Pons (tissue), 1 donor: ENCODE measurements around the gene ANKMY1.

Experiments used
- DNase-seq: peaks from one replicate; pipeline ENCODE4 v3.0.0-alpha.2; 2016; ENCODE audit warnings: low spot score

The ANKMY1 gene

DNA sequence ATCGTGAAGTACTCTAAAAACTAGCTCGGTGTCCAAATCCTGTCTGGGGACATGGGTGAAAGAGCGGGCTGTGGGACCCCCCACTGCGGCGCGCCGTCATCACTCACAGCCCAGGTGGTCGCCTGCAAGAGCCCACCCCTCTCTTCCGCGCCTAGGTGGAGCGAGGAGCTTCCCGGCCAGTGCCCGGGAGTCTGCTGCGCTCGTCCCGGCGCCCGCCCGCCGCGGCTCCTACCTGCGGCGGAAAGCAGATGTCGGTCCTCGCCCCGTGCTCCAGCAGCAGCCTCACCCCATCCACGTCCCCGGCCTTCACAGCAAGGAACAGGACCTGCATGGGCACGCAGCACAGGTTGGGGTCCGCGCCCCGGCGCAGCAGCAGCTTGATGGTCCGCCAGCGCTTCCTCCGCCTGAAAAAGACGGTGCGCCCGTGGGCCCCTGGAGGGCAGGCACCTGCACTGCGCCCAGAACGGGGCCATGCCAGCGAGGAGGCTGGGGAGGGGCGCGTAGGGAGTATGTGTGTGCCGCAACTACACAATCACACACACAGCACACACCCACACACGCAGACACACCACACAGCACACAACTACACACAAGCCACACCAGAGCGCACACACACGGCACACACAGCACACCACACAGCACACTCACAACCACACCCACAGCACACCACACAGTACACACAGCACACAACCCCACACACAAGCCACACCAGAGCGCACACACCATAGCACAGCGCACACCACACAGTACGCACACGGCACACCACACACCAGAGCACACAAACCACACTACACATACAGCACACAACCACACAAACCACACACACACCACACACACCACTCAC, 37.4 kb downstream of the ANKMY1 start:
- no peak for DNase-seq

DNA sequence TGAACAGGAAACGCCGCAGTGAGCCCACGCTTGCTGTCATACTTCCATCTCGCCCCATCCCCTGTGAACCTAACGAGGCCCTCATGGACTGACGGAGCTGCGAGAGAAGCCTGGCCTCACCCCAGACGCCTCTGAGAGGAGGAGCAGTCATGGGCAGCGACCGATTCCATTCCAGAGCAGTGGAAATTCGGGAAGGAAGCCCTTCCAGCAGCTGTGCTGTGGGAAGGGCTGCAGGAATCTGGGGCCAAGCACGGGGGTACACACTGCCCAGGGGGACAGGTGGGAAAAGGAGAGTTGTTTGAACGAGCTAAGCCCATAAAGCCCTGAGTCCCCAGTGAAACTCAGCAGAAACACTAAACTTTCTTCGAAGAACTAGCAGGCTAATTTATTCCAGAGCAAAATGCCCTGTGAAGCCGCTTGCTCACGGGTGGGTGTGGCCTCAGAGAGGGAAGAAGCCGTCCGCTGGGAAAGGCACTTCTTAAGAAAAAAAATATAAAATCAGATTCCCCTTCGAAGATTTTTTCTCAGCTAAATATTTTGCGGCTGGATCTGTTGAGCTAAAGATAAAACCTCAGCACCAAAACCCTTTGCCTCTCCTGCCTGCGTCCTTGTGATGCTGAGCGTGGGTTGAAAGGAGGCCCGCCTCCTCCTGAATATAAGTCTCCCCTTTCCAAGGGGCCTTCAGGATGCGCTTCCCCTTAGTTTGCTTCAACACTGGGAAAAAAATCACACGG, 38.2 kb downstream of the ANKMY1 start:
- DNase-seq: no peak

DNA sequence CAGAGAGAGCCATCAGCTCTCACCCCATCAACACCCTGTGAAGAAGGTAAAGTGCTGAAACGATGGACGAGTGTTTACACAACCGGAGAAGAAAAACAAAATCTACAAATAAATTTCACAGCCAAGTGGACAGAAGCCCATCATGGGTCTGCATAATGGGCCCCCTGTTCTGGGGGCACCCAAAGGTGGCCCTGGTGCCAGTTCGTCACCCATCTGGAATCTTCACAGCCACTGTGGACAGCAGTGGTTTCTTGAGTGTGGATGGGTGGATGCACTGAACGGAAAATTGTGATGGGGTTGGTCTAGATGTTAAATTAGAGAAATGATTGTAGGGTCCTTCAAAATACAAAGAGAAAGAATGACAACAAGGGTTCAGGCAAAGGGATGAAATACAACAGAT, 38.8 kb downstream of the ANKMY1 start:
- no peak for DNase-seq

DNA sequence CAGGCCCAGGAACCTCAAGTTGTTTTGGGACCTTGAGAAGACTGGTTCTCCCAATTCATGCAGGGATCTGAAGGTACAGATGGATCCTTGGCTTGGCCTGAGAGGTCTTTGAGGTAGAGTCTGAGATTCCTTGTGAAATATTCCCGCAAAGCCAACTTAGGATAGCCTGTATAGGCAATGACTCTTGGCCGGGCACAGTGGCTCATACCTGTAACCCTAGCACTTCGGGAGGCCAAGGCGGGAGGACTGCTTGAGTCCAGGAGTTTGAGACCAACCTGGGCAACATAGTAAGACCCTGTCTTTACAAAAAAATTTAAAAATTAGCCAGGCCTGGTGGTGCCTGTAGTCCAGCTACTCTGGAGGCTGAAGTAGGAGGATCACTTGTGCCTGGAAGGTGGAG, 40.4 kb downstream of the ANKMY1 start:
- no peak for DNase-seq

DNA sequence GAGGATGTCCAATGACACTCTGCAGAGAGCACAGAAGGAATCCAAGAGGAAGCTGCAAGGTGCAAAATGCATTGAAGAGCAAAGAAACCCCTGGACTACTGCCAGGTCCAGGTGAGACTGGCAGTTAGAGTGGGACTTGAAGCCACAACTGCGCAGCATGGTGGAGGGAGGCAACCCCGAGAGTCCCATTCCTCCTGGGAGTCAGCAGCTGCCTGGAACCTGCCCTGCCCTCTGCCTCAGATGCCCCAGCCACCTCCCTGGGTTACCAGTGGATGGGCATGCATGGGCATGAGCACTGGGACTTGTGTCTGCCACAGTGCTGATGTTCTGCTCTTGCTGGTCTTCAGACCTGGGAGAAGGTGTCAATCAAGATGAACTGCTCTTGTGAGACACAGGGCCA, 43.2 kb downstream of the ANKMY1 start:
- DNase-seq: no peak

DNA sequence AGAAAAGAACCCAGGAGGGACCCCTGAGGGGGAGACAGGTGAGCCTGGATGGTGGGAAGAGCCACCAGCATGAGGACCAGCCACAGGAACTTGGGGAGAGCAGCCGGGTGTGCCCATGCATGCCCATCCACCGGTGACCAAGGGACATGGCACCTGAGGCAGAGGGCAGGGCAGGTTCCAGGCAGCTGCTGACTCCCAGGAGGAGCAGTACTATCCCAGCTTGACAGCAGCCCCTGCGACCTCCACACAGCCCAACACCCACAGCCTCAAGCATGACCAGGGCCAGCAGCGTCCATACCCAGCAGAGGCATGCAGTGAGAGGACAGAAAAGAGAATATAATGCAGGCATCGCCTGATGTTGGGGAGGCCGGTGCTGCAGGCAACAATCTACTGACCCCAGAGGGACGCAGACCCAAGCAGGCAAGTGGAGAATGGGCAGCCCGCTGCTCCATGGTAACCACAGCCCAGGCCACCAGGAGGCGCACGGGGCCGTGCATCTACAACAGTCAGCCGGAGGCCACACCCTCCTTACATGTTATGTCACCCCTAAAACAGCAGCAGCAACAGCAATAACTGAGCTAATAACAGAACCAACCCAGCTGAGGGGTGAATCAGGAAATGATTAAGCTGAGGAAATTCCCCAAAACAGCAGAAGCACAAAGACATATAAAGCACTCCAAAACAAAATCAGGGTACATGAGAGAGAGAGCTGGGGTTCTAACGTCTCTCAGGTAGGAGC, 44.1 kb downstream of the ANKMY1 start:
- peak; percentile 40 for DNase-seq

DNA sequence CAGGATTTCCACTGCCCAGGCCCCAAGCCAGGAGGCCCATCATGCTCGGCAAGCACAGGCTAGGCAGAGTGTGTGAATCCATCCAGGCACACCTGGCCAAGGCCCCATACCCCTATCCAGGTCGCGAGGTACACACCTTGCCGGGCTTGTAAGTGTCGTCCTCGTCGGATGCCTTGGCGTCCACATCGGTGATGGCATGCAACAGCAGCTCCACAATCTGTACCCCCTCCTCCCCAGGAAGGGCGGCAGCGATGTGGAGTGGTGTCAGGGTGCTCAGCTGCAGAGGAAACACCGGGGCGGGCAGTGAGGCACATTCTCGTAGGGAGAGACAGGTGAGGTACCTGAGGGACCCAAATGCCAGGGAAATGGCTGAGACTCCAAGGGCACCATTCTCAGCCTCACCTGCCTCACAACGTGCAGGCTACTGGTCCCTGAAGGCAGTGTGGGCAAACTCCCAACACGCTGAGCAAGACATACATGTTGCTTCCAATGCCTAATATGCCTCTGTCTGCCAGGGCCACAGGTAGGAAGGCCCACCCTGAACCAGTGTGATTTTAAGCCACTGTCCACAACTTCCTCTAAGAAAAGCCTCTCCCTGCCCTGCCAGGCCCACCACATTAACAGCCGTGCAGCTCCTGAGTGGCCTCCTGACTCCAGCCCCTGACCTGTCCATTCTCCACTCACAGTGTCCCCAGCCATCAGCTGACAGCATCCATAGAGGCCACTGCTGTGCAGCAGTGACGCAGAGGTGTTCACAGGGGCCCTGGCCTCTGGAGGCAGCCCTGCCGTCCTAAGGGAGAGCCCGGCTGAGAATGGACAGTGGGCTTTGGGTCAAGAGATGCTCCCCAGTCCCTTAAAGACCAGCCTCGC, 44.9 kb downstream of the ANKMY1 start:
- DNase-seq: no peak

DNA sequence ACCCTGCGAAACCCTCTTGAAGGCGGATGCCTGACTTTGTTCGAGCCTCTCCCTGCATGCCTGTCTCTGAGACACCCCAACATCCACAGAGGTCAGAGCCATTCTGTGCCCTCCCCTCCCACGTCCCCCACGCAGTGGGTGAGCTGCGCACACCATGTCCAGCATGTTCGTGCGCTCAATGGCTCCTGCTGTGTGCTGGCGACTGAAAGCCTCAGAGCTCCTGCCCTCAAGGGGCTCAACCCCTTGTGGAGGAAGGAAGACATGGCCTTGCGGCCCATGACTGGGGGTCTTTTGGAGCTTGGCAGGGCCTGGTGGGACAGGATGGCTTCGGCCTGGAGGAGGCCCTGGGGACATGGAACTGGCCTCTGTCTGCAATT, 45.7 kb downstream of the ANKMY1 start:
- no peak for DNase-seq

DNA sequence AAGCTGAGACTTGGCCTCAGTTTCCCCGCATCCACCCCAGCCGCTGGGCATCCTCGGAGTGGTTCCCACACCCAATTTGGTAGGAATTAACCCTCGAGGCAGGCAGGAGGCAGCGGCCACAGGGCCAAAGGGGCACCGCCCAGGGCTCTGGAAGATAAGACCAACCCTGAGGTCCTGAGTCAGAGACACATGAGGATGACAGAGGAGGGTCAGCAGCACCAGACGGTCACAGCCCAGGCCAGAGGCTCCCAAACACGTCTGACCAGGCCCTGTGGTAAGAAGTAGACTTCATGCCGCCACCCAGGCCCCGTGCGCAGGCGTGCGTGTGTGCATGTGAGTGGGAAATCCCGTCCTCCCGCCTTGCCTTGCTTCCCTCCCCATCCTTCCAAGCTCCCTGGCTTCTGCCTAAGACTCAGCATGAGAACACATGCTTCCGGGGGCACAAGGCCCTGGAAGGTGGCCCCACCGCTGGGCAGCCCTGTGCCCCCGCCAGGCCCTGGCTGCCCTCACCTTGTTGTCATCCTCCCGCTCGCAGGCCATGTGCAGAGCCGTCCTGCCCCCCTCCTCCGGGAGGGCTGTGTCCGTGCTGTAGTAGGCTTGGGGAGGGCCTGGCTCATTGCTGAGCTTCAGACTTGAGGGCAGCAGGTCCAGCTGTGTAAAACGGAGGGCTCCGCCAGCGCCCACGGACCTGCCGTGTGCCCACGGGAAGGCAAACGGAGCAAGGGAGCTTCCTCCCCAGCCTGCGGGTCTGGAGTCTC, 46.3 kb downstream of the ANKMY1 start:
- DNase-seq: no peak

DNA sequence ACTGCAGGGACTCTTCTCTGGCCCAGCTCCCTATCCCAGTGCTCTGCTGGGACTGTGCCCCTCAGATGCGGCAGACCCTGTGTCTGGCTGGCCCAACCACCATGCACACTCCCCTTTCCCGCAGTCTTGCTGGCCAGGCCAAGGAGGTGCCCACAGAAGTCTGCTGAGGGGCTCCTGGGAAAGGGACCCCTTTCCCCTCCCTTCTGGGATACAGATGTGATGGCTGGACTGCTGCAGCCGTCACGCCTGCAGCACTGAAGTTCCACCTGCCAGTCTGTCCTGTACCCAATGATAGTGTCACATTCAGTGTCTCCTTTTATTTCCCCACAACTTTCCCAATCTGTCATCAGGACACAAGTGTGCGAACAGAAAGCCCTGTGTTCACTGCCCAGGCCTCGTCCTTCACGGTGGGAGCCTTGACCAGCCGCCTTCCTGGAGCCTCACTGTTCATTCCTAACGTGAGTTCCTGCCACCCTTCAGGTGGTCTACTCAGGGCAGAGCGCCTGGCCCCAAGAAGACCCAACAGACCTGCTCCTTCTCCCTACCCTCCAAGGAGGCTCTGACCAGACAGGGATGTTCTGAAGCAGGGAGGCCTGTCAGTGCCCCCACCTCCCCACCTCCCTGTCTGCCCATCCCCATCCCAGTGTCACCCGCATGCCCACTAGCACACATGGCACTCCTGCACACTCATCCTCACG, 47.1 kb downstream of the ANKMY1 start:
- DNase-seq: no peak

DNA sequence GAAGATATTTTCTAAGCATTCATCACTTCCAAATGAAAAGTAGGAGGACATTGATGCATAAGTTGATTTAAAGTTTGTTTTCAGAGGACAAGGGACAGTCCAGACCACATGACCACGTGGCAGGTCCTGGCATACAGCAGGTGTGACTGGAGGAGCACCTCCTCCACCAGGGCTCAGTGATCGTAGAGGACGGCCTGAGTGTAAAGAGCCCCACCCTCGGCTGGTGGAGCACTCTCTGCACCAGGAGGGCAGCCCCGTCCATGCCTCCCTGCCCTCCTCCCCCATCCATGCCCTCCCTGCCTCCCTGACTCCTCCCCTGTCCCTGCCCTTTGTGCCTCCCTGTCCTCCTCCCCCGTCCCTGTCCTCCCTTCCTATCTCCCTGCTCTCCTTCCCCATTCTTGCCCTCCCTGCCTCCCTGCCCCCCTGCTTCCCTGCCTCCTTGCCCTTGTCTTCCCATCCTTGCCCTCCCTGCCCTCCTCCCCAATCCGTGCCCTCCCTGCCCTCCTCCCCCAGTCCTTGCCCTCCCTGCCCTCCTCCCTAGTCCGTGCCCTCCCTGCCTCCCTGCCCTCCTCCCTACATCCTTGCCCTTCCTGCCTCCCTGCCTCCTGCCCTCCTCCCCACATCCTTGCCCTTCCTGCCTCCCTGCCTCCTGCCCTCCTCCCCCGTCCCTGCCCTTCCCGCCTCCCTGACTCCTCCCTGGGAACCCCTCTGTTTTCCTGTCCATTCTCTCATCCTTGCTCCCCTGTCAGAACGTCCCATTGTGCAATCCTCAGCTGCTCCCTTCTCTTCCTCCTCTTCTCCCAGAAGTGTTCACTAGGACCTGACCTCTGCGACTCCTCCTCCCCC, 47.9 kb downstream of the ANKMY1 start:
- no peak for DNase-seq

DNA sequence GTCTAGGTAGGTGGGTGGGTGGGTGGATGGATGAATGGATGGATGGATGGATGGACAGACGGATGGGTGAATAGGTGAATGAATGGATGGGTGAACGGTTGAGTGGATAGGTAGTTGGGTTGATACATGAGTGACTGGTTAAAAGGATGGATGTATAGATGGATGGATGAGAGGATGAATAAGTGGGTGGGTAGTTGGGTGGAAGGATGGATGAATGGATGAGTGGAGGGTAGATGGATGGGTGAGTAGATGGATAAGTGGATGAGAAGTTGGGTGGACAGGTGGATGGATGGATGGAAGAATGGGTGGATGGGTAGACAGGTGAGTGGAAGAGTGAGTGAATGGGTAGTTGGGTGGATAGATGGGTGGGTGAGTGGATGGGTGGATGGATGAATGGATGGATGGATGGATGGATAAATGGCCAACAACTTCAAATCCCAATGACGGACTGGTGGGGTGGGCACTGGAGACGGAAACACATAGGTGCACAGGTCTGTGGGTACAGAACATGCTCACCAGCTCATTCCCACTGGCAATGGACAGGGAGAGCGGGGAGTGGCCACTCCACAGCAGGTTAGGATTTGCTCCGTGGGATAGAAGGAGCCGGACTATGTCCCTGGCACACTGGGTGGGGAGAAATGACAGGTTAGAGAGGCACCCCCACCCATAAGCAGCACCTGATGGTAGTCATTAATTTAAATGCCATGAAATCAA, 48.8 kb downstream of the ANKMY1 start:
- DNase-seq: no peak

DNA sequence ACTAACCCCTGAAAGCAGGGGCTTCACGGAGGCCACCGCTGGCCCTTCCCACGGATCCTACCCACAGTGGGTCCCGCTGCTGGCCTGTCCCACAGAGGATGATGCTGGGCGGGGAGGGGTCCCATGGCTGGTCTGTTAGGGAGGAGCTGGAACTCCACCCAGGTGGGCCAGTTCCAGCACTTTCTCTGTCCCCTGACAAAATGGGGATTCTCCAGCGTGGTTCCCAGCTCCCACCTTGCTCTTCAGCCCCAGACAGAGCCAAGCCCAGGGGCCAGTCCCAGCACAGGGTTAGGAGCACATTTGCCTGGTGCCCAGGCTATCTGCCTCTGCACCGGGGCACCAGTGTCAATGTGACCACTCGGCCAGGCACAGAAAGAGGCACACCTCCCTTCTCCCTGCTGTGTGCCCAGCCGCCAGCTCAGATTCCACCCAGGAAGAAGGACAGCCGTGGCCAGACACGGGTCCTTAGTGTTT, 50.0 kb downstream of the ANKMY1 start:
- DNase-seq: no peak

DNA sequence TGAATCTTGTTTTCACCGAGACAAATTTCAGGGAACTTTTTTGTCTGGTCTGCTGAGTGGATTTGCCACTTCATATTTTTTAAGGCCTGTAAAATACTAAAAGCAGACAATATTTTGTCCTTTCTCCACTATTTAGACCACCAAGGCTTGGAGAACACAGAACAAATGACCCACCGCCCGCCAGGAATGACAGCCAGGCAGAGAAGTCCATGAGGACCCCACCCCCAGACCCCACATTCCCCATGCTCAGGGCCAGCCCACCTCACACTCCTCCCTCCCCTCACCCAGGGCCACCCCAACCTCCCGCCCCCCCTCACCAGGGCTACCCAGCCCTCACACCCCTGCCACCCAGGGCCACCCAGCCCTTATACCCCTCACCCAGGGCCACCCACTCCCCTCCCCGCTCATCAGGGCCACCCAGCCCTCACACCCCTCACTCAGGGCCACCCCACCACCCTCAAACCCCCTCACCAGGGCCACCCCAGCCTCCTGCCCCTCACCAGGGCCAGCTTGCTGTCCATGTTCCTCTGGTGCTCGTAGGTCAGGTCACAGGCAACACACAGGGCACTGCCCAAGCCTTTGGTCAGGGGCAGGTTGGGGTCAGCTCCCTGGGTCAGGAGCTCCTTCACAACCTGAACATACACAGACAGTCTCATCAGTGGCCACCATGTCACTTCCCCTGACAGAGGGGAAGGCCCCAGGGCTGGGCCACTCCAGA, 50.6 kb downstream of the ANKMY1 start:
- DNase-seq: no peak

DNA sequence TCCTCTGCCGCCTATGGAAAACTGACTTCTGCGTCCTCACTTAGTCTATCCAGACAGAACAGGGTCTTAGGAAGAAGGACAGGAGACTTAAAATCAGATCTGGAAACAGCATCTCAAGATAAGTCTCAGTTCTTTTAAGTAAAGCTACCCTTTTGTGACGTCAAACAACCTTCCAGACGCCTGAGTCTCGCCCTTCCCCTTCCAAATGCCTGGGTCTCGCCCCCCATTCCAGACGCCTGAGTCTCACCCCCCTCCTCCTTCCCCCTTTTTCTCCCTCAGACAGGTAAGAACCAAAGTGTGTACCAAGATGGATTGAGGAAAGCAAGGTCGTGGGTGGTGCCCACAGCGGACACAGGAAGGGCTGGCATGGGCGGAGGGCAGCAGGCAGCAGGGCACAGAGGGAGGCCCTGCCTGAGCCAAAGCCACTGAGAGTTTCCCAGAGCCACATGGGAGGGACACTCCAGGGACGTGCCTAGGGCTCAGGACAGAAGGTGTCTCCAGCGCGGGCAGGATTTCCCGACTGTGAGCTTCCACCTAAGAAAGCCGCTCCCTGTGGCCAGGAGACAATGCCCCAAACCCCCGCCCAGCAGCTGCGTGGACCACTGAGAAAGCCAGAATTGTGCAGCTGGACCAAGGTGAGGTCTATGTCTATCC, 51.3 kb downstream of the ANKMY1 start:
- DNase-seq: no peak

DNA sequence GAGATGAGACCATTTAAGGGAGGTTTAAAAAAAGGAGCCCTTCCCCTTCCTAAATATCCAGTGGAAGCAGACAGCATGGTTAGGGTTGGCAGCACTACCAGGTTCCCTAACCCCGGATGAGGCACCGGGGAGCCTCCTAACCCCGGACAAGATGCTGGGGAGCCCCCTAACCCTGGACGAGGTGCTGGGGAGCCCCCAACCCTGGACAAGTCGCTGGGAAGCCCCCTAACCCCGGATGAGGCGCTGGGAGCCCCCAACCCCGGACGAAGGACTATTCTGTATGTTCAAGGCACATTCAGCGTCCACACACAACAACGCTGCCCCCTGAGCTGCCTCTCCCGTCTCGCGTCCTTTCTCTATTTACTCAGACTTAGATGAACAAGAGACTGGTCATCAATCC, 51.9 kb downstream of the ANKMY1 start:
- DNase-seq: no peak

DNA sequence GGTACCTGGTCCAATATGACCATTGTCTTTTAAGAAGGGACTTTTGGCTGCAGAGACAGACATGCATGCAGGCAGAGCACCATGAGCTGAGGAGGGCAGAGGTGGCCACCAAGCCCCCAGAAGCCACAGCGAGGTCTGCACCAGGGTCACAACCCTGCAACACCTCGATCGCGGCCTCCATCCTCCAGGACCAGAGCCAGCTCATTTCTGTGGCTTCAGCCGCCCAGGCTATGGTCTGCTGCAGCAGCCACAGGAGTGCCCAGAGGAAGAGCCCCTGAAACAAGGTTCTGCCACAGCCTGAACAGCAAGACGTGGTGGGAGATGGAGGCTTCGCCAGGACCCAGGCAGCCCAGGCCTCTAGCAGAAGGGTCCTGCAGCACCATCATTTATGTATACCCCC, 53.9 kb downstream of the ANKMY1 start:
- DNase-seq: no peak

DNA sequence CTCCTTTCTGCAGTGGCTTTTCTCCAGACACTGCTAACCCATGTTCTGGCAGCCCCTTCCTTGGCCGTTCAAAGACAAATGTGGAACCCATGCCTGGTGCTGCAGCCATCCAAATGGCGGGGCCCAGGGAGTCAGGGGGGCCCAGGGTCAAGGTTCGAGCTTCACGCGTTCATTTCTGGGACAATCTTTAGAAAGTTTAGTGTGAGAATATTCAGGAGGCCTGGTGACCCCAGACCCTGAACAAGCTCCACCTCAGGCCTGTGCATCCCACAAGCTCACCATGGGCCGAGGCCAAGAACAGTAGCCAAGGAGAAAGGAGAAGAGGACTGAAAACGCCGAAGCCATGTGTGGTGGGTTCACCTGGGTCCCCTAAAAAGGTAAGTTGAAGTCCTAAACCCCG, 54.4 kb downstream of the ANKMY1 start:
- no peak for DNase-seq
